Activated T-cell treated with anti-CD3 and anti-CD28 coated beads for 48 hours (primary cell): ENCODE data around the gene MRPL11.
"Not testable (repeated sequence)": the region's sequence is repeated elsewhere in the genome, so short reads cannot be mapped to it uniquely, and the experiment has no call there.

ENCODE experiments used
- DNase-seq: peaks from one replicate; pipeline ENCODE4 v3.0.0-alpha.2; 2020; ENCODE audit warnings: low read depth

Gene MRPL11

DNA sequence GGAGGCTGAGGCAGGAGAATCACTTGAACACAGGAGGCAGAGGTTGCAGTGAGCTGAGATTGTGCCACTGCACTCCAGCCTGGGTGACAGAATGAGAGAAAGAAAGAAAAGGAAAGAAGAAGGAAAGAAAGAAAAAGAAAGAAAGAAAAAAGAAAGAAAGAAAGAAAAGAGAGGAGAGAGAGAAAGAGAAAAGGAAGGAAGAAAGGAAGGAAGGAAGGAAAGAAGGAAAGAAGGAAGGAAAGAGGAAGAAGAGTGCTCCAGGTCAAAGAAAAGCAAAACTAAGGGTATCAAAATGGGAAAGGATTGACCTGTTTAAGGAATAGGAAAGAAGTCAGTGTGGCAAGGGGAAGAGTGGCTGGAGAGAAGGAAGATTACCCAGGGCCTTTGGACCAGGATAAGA lies 7.4 kb downstream of the MRPL11 start:
- not testable (repeated sequence) for DNase-seq

DNA sequence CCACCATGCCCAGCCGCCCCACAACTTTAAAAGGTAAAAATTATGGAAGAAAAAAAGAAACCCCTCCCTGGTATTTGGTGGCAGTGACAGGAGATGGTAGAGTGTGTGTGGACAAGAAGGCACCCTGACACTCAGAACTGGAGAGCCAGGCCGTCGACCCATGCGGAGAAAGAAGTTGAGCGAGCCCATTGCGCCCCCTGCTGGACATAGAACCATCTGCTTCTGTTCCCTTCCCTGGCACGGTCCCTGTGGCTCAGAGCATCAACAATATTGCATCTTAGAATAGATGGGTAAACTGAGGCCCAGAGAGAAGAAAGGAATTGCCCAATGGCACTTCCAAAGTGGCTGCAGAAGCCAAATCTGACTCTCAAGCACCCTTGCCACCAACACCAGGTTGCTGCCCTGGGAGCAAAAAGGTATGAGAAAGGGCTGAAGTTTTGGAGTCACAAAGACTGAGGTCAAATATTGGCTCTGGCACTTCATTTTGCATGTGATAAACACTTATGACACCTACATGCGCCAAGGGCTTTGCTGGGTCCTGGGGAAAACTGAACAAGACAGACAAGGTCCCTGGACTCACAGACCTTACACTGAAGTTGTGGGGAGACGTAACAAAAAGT lies 8.6 kb downstream of the MRPL11 start:
- peak; percentile 70 for DNase-seq

DNA sequence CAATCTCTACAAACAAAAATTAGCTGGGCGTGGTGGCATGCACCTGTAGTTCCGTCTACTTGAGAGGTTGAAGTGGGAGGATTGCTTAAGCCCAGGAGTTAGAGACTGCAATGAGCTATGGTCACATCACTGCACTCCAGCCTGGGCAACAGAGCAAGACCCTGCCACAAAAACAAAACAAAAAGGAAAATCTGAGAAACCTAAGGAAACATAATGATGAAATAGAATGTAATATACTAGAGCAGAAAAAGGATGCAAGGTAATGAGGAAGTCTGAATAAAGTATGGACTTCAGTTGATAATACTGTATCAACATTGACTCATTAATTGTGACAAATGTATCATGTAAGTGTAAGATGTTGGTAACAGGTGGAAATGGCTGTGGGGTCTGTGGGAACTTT lies 9.7 kb downstream of the MRPL11 start:
- DNase-seq, result no peak

DNA sequence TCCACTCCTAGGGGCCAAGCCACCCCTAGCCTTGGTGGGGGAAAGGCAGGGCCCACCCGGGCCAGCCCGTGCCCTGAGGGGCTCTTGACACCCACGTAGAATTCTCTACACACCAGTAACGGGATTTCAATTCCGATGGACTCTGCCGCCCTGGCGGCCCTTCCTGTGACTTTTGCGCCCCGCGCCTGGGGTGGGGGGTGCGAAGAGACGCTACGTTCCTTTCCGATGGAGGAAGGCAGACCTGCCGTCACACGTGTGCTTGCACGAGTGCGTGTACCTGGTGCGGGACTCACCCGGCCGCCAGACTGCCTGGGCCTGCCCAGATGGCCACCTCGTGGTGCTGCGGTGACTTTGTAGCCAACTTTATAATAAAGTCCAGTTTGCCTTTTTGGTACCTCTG lies 12.3 kb downstream of the MRPL11 start:
- no peak for DNase-seq

DNA sequence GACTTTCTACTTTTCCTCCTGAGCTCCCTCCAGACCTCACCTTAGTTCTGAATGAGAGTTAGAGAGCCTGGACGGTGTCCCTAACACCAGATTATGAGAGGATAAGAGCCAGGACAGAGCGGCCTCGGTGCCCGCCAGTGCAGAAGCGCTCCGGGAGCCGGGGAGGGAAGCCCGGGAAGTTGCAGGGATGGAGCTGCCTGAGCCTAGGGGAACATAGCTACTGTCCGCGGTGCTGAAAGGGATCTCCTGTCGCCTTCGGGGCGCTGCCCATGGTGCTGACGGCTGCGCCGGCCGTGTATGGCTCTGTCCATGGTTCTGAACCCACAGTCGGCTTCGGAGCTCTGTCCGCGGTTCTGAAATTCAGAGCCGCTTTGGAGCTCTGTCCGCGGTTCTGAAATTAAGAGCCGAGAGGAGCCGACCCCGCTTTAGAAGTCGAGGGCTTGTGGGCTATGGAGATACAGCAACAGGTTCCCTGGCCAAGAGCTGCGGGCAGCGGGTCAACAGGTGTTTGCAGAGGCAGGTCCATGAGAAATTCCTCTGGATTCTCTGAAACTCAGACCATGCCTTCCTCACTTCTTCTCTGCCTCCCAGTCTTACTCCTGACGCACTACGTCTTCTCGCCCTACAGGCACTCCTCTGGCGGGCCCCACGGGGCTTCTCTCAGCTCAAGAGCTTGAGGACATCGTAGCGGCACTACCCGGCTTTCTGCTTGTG lies 17.0 kb downstream of the MRPL11 start:
- DNase-seq, result peak; percentile 81

GRCh38 chr11:66420671-66421476 lies 17.8 kb downstream of the MRPL11 start, which contains the start of gene NPAS4:
NPAS4 (plus strand) TSS chr11:66421035; CDS start chr11:66421180, 145 bp downstream.
- DNase-seq, result no peak

DNA sequence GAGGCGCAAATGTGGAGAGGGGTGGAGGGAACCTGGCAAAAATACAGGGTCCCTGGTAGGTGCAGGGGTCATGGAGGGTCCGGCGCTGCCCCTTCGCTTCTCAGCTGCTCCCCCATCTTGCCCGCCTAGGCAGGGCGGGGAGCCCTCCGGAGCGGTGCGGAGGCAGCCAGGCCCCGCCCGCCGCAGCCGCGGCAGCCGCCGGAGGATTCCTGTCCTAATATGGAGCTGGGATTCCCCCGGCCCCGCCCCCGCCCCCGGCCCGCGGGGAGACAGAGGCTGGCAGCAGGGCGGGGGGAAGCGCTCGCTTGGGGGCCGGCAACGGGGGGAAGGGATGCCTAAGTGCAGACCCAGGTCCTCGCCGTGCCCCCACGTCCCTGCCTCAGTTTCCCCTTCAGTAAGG lies 18.8 kb downstream of the MRPL11 start:
- DNase-seq, result no peak

- no peak for DNase-seq
Measured at GRCh38 chr11:66418986-66419308, 19.7 kb downstream of the MRPL11 start.

DNA sequence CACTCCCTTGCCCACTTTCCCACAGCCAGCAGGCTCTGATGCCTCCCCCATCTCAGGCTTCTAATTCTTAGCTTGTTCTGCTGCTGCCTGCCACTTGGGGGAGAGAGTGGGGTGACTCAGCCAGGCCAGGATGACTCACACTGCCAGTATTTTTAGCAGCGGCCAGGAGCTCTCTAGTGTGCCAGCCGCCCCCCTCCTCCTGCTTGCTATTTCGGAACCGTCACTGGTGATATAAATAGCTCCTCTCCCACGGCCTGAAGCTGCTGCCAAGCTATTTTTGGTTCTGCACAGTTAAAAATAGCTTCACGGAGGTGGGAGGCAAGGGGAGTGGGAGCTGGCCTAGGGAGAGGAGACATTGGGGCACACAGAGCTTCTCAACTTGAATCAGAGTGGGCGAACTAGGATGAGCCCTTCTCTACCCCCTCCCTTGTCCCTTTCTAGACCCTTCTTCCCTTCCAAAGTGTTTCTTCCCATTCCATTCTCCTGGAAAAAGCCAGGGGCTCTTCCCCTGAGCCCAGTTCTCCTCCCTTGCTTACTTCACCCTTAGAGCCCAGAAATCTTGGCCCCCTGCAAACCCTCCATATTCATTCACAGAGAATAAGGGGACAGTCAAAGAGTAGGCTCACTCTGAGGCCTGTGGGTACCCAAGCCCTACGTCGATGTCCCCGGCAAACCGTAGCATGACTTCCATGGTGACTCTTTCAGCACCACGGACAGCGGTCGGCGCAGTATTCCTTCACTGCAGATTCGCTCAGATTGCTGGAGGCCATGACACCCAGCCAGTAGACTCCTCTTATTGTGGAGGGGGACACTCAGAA lies 20.3 kb downstream of the MRPL11 start:
- DNase-seq, result peak; percentile 74

DNA sequence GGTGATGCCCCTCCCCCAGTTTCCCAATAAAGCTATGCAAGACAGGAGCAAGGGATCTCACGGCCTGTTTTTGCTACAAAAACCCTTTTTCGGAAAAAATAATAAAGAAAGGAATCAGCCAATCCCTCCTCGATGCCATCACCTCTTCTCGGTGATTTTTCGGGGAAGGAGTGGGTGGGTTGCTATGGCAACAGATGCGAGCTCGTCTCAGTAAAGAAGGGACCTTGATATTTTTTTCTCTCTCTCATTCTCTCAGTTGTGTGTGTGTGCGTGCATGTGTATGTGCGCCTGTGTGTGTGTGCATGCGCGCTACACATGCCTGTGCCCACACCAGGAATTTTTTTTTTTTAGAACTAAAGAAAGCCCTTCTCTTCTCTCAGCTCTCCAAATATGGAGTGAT lies 21.6 kb downstream of the MRPL11 start:
- no peak for DNase-seq

DNA sequence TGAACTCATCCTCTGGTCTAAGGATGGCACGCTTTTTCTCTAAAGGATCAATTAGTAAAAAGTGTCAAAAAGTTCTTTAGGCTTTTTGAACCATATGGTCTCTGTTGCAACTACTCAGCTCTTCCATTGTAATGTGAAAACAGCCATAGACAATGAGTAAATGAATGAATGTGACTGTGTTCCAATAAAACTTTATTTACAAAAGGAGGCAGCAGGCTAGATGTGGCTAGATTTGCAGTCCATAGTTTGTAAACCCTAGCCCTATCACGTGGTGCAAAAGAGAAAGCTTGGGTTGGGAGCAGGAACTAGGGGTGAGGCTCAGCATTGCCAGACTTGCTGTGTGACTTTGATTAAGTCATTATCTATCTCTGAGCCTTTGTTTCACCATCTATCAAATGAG lies 23.2 kb downstream of the MRPL11 start:
- no peak for DNase-seq

GRCh38 chr11:66414120-66414934 lies 24.3 kb downstream of the MRPL11 start:
- no peak for DNase-seq

- DNase-seq, result no peak
Measured at GRCh38 chr11:66413167-66413566, 25.5 kb downstream of the MRPL11 start.

DNA sequence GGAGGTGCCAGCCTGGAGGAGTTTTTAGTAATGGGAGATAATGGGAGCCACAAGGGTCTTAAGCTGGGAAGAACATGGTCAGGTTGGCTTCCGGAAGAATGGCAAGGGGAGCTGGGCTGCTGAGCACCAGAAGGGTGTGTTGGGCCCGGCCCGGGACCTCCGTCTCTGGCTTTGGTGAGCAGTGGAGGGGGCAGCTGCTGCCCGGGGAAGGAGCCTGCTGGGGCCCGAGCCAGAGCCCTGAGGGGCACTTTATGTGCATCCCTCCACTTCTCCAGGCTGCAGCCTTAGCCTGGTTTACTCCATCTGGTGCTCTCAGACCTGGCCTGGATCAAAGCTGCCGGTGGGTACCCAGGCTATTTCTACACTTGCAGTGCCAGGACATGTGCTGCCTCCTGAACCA lies 26.5 kb downstream of the MRPL11 start:
- DNase-seq, result no peak

DNA sequence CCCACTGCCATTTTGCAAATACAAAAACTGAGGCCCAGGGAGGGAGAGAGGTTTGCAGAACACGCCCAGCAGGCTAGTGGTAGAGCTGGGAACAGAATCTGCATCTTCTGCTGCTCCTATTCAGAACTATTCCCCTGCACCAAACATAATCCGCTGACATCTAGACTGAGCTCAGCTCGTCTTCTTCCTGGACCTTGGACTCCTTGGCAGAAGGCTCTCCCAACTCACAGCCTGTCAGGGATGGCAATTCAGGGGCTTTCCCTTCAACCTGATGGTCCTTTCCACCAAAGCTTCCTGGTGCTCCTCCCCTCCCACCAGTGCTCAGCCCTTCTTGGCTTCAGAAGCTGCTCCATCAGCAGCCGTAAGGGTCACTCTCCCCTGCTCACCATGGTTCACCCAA lies 27.3 kb downstream of the MRPL11 start:
- no peak for DNase-seq

DNA sequence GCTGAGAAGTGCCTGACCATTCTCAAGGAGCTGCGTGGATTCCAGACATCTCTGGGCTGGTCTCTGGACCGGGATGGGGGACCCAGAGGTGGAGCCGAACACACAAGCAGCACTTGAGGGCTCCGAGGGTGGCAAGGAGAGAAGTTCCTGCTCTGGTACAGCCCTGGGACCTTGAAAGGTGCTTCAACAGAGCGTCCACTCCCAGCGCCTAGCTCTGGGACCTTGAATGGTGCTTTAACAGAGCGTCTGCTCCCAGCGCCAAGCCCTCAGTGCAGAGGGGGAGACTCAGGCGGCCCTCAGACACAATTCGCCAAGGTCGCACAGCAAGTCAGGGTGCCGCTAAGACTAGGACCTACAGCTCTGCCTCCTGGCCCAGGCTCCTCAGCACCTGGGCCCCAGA lies 28.5 kb downstream of the MRPL11 start:
- DNase-seq, result no peak

- no peak for DNase-seq
Measured at GRCh38 chr11:66409226-66409625, 29.4 kb downstream of the MRPL11 start.

- peak; percentile 92 for DNase-seq
Measured at GRCh38 chr11:66408488-66409214, 30.0 kb downstream of the MRPL11 start.

DNA sequence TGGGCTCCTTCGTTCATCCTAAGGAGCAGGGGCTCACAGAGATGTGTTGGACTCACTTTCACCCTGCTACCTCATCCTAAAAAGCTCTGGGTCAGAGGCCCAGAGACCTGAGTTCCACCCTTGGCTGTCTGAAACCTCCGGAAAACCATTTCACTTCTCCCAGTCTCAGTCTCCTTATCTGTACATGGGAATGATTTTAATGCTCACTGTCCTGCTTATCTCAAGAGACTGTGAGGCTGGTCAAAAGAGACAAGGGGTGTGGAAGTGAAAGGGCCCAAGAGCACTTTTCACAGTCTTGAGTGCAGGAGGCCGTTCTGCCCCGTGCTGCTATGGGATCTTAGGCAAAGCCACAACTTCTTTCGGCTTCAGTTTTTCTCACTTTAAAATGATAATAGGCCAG lies 31.0 kb downstream of the MRPL11 start:
- DNase-seq, result no peak

GRCh38 chr11:66393954-66394353 lies 44.7 kb downstream of the MRPL11 start:
- no peak for DNase-seq

GRCh38 chr11:66391322-66391721 lies 47.3 kb downstream of the MRPL11 start:
- DNase-seq, result no peak
